K562 (cell line): ENCODE data around the gene MRPL55. TPM values are rescaled to one million over a fixed set of nuclear protein-coding genes. Genes with fewer than 3 reads are reported as not detected.

ENCODE experiments used
- CTBP1 ChIP-seq: fragments of 450-650 bp; IDR thresholded peaks from 2 replicates; pipeline ENCODE4 v1.6.1; 2016; ENCODE audit warnings: borderline replicate concordance
- MIER1 ChIP-seq: fragments of 450-650 bp; IDR thresholded peaks from 2 replicates; pipeline ENCODE4 v1.6.1; 2016; ENCODE audit warnings: antibody characterized with exemption, mild to moderate bottlenecking, low read depth
- PTRF ChIP-seq: fragments of 450-650 bp; IDR thresholded peaks from 2 replicates; pipeline ENCODE4 v1.6.1; 2016; ENCODE audit warnings: mild to moderate bottlenecking, missing genetic modification characterization, missing compliant biosample characterization
- RAD21 ChIP-seq, 2 experiments: fragments of 250-450 bp in 1 of 2; fragments of 450-650 bp in 1 of 2; sonication (Bioruptor Pico) in 1 of 2; formaldehyde crosslinking in 1 of 2; IDR thresholded peaks in 1 of 2; conservative IDR thresholded peaks in 1 of 2; 2 replicates each; pipeline versions ENCODE4 v1.4.0 to v1.8.0; 2020 to 2022; ENCODE audit warnings: mild to moderate bottlenecking in 2 of 2, moderate library complexity in 1 of 2
- STAT5B ChIP-seq: fragments of 250-450 bp; sonication (Bioruptor Pico); IDR thresholded peaks from 2 replicates; pipeline ENCODE4 v1.8.0; 2021; ENCODE audit warnings: mild to moderate bottlenecking, inconsistent platforms
- TBL1XR1 ChIP-seq, 2 experiments: IDR thresholded peaks; 2 replicates each; pipeline ENCODE4 v1.6.1; 2012; ENCODE audit warnings: improper control_type of control experiment in 2 of 2, low read length in 2 of 2, mild to moderate bottlenecking in 1 of 2
- ZEB2 ChIP-seq: fragments of 450-650 bp; IDR thresholded peaks from 2 replicates; pipeline ENCODE4 v1.6.1; 2016
- polyA plus RNA-seq, 8 experiments: library from polyadenylated mRNA; depleted of rRNA in 4 of 8; stranded (reverse) in 5 of 8; unstranded in 3 of 8; fragments of >200 nt; fragmentation: Nextera tagmentation in 2 of 8; fragmentation: Illumina TruSeq in 1 of 8; extraction: Ambion mirVana in 2 of 8; extraction: Trizol in 1 of 8; gene quantifications; 2 replicates each; pipeline versions ENCODE4 v1.2.1 to v1.2.3, GENCODE V29; 2011 to 2014; ENCODE audit warnings: inconsistent platforms in 1 of 8, missing spikeins in 1 of 8
- total RNA-seq, 7 experiments: library from RNA; depleted of rRNA in 6 of 7; stranded (reverse); fragments of >200 nt in 6 of 7; fragmentation: Illumina TruSeq in 2 of 7; extraction: Trizol in 2 of 7; gene quantifications; 2 replicates each; pipeline versions ENCODE4 v1.2.1 to v1.2.3, GENCODE V29; 2011 to 2021; ENCODE audit warnings: low replicate concordance in 1 of 7
- TF ChIP-seq, protein P1 (sequence below): fragments of 250-450 bp; sonication (Bioruptor Pico); IDR thresholded peaks from 2 replicates; pipeline ENCODE4 v1.5.0; 2021; ENCODE audit warnings: mild to moderate bottlenecking, moderate library complexity
- TF ChIP-seq, protein P2 (sequence below), 2 experiments: fragments of 450-650 bp; IDR thresholded peaks; 2 replicates each; pipeline ENCODE4 v1.6.1; 2018; ENCODE audit warnings: mild to moderate bottlenecking in 2 of 2, low read depth in 1 of 2; ENCODE audit not compliant: partially characterized antibody in 2 of 2
- TF ChIP-seq, protein P3 (sequence below): fragments of 450-650 bp; IDR thresholded peaks from 2 replicates; pipeline ENCODE4 v1.6.1; 2016; ENCODE audit warnings: missing biosample characterization, missing genetic modification characterization
- TF ChIP-seq, protein P4 (sequence below): fragments of 250-450 bp; sonication (Bioruptor Pico); IDR thresholded peaks from 2 replicates; pipeline ENCODE4 v1.8.0; 2021; ENCODE audit warnings: moderate library complexity, mild to moderate bottlenecking, inconsistent platforms
- TF ChIP-seq, protein P5 (sequence below): fragments of 450-650 bp; formaldehyde crosslinking; IDR thresholded peaks from 2 replicates; pipeline ENCODE4 v1.4.0; 2020; ENCODE audit warnings: mild to moderate bottlenecking
- TF ChIP-seq, protein P6 (sequence below): sonication (generic); formaldehyde crosslinking; IDR thresholded peaks from 2 replicates; pipeline ENCODE4 v1.8.1; 2022; ENCODE audit warnings: missing genetic modification reagents

The MRPL55 gene
- total and polyA plus RNA-seq, 9 of the 15 experiments (the other 6 are each of a cell fraction or from before 2014, with no cell fraction given): 34.9 to 228 (median 81.0) TPM

DNA sequence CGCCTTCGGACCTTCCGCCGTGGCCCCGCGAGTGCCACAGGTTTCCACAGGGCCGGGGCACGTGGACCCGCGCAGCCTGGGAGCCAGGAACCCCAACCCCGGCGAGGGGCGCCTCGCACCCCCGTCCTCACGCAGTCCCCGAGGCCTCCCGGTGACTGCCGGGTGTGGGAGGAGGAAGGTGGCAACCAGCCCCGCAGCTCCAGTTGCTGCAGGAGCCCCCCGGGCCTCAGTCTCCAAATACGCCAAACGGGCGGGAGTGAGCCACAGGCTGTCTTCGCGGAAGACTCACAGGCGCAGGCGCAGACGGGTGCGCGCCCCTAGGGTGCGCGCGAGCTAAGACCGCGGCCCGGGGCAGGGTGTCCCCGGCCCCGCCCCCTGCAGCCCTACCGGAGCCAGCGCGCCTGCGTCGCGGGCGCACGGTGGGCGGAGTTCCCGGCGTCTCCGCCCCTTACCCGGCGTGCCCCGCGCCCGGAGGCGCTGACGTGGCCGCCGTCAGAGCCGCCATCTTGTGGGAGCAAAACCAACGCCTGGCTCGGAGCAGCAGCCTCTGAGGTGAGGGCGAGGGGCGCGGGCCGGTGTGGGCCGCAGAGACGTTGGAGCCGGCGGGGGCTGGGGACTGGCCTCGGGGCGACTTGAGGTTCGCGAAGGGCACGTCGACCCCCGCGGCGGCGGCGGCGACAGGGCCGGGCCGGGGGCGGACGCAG is 26.7 kb downstream of the MRPL55 start, which contains the start of gene ARF1 (continued):
- TF ChIP-seq, protein P1, sequence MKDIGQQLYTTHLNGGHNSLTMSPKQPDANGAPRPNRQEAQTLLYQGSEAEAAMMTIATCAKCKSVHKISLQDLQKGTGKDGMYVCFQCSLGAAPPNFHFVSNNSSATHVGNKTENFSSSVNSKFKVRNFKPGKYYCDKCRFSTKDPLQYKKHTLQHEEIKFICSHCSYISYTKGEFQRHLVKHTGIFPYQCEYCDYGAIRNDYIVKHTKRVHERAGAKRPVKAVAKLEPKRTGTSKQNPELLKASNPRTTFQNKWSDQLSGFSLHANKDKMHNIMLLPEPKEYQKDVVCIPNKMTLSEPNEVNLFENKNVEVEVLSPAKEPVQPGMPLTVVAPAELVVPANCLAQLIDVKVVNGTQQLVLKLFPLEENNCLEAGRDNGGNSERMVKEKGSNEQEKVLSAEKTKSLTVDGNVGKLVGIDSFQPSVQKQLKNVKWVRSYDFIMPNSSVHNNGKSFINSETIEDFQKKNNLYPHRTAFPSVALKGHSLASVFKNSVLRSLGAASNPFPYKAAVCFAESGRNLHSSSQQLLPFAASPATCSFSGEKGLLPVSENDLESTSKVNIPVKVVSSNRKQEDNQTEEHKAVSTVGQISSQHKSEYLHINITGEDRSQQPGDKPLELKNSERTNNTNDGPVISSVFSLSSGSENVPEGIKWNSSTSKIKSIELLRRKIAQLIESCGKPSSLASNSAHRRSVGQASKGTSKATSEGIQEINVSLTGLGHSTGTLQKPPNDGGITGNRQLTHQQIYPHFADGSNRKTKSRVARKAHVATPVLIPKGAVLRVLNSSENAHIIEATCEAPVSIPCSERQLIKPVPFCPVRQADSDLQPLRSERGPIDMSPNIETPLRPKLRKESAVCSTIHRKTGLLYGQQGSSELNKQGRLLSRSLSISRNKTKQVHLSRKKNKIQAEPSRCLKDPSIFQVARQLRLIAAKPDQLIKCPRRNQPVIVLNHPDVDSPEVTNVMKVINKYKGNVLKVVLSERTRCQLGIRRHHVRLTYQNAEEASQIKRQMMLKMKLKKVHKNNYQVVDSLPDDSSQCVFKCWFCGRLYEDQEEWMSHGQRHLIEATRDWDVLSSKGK (CRISPR knock-in tag): no peak
- TF ChIP-seq TBL1XR1 (IDR thresholded peaks at IDR 0.05; ENCODE audit: low read length in 2 of 2) (no peak), MIER1 (no peak), STAT5B (CRISPR knock-in tag) (no peak), CTBP1 (peak; percentile 77), ZEB2 (no peak), RAD21 (CRISPR knock-in tag; conservative IDR thresholded peaks at IDR 0.05 in 1 of 2, IDR thresholded peaks at IDR 0.05 in 1 of 2) (0 out of 4 replicates have a peak, but pooled peaks of 1 of the 2 experiments have one; percentile 23), PTRF (tag) (no peak)
- TF ChIP-seq, protein P2, sequence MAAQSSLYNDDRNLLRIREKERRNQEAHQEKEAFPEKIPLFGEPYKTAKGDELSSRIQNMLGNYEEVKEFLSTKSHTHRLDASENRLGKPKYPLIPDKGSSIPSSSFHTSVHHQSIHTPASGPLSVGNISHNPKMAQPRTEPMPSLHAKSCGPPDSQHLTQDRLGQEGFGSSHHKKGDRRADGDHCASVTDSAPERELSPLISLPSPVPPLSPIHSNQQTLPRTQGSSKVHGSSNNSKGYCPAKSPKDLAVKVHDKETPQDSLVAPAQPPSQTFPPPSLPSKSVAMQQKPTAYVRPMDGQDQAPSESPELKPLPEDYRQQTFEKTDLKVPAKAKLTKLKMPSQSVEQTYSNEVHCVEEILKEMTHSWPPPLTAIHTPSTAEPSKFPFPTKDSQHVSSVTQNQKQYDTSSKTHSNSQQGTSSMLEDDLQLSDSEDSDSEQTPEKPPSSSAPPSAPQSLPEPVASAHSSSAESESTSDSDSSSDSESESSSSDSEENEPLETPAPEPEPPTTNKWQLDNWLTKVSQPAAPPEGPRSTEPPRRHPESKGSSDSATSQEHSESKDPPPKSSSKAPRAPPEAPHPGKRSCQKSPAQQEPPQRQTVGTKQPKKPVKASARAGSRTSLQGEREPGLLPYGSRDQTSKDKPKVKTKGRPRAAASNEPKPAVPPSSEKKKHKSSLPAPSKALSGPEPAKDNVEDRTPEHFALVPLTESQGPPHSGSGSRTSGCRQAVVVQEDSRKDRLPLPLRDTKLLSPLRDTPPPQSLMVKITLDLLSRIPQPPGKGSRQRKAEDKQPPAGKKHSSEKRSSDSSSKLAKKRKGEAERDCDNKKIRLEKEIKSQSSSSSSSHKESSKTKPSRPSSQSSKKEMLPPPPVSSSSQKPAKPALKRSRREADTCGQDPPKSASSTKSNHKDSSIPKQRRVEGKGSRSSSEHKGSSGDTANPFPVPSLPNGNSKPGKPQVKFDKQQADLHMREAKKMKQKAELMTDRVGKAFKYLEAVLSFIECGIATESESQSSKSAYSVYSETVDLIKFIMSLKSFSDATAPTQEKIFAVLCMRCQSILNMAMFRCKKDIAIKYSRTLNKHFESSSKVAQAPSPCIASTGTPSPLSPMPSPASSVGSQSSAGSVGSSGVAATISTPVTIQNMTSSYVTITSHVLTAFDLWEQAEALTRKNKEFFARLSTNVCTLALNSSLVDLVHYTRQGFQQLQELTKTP (IDR thresholded peaks at IDR 0.05; ENCODE audit: low read depth in 1 of 2, partially characterized antibody in 2 of 2): no peak
- TF ChIP-seq, protein P3, sequence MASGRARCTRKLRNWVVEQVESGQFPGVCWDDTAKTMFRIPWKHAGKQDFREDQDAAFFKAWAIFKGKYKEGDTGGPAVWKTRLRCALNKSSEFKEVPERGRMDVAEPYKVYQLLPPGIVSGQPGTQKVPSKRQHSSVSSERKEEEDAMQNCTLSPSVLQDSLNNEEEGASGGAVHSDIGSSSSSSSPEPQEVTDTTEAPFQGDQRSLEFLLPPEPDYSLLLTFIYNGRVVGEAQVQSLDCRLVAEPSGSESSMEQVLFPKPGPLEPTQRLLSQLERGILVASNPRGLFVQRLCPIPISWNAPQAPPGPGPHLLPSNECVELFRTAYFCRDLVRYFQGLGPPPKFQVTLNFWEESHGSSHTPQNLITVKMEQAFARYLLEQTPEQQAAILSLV (tag): no peak
- TF ChIP-seq, protein P4, sequence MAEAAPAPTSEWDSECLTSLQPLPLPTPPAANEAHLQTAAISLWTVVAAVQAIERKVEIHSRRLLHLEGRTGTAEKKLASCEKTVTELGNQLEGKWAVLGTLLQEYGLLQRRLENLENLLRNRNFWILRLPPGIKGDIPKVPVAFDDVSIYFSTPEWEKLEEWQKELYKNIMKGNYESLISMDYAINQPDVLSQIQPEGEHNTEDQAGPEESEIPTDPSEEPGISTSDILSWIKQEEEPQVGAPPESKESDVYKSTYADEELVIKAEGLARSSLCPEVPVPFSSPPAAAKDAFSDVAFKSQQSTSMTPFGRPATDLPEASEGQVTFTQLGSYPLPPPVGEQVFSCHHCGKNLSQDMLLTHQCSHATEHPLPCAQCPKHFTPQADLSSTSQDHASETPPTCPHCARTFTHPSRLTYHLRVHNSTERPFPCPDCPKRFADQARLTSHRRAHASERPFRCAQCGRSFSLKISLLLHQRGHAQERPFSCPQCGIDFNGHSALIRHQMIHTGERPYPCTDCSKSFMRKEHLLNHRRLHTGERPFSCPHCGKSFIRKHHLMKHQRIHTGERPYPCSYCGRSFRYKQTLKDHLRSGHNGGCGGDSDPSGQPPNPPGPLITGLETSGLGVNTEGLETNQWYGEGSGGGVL (CRISPR knock-in tag): 0 out of 2 replicates have a peak, but pooled peaks have one; percentile 15
- TF ChIP-seq, protein P5, sequence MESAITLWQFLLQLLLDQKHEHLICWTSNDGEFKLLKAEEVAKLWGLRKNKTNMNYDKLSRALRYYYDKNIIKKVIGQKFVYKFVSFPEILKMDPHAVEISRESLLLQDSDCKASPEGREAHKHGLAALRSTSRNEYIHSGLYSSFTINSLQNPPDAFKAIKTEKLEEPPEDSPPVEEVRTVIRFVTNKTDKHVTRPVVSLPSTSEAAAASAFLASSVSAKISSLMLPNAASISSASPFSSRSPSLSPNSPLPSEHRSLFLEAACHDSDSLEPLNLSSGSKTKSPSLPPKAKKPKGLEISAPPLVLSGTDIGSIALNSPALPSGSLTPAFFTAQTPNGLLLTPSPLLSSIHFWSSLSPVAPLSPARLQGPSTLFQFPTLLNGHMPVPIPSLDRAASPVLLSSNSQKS (CRISPR knock-in tag): no peak
- TF ChIP-seq, protein P6, sequence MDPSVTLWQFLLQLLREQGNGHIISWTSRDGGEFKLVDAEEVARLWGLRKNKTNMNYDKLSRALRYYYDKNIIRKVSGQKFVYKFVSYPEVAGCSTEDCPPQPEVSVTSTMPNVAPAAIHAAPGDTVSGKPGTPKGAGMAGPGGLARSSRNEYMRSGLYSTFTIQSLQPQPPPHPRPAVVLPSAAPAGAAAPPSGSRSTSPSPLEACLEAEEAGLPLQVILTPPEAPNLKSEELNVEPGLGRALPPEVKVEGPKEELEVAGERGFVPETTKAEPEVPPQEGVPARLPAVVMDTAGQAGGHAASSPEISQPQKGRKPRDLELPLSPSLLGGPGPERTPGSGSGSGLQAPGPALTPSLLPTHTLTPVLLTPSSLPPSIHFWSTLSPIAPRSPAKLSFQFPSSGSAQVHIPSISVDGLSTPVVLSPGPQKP (CRISPR knock-in tag): no peak
